ENCODE data around the gene STK35.

DNA sequence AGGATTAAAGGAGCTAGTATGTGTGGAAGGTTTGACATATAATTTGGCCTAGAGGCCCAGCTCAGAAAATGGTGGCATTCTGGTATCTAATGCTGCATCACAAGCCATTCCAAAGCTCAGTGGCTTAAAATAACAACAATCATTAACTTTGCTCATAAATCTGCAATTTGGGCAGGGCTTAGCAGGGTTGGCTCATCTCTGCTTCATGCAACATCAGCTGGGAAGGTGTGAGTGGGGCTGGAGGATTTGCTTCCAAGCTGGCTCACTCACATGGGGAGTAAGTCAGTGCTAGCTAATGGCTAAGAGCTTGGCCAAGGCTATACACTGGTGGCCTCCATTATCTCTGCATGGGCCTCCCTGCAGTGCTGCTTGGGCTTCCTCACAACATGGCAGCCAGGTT is 48.0 kb upstream of the STK35 start:
- TF ChIP-seq, protein P1, sequence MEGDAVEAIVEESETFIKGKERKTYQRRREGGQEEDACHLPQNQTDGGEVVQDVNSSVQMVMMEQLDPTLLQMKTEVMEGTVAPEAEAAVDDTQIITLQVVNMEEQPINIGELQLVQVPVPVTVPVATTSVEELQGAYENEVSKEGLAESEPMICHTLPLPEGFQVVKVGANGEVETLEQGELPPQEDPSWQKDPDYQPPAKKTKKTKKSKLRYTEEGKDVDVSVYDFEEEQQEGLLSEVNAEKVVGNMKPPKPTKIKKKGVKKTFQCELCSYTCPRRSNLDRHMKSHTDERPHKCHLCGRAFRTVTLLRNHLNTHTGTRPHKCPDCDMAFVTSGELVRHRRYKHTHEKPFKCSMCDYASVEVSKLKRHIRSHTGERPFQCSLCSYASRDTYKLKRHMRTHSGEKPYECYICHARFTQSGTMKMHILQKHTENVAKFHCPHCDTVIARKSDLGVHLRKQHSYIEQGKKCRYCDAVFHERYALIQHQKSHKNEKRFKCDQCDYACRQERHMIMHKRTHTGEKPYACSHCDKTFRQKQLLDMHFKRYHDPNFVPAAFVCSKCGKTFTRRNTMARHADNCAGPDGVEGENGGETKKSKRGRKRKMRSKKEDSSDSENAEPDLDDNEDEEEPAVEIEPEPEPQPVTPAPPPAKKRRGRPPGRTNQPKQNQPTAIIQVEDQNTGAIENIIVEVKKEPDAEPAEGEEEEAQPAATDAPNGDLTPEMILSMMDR (IDR thresholded peaks at IDR 0.05) = no peak
- no peak for TF ChIP-seq ZFX (IDR thresholded peaks at IDR 0.05; ENCODE audit: borderline replicate concordance)
